IMR-90 (cell line): Measurements from ENCODE around the gene MAPRE2. TPM values are rescaled to one million over a fixed set of nuclear protein-coding genes. Genes with fewer than 3 reads are reported as not detected.

ENCODE experiments used
- ATAC-seq: fragments of 200-7000 bp; cut with Tn5 transposase; 2 replicates; pipeline ENCODE4 v1.9.1; 2020; ENCODE audit warnings: low read depth, mild to moderate bottlenecking, moderate library complexity
- BruUV-seq: library from RNA; stranded (reverse); fragments of 400-500 nt; replicated peaks from 2 replicates; lab custom pipeline; 2021; lab: Mats Ljungman, UMichigan
- CTCF ChIA-PET: fragments of 300-600 bp; formaldehyde crosslinking; extraction: SDS; loops from one replicate; lab custom pipeline; 2021; ENCODE audit warnings: antibody characterized with exemption; lab: Yijun Ruan, JAX
- POLR2A ChIA-PET: fragments of 300-600 bp; sonication (Branson Sonifier 250); formaldehyde crosslinking; loops from one replicate; lab custom pipeline; 2022; ENCODE audit warnings: antibody characterized with exemption; ENCODE audit not compliant: unreplicated experiment; lab: Charles Lee
- DNase-seq: peaks from one replicate; pipeline ENCODE4 v3.0.0; 2013
- H2AFZ ChIP-seq: replicated peaks from 2 replicates; pipeline ENCODE3; 2013; ENCODE audit warnings: low read length, mild to moderate bottlenecking; ENCODE audit not compliant: poor library complexity
- H2AK5ac ChIP-seq: 2 replicates; pipeline ENCODE4 v1.6.1; 2013; ENCODE audit warnings: low read depth, low read length, inconsistent platforms
- H2AK9ac ChIP-seq: replicated peaks from 2 replicates; pipeline ENCODE3; 2013; ENCODE audit warnings: mild to moderate bottlenecking, low read depth, low read length, moderate library complexity; ENCODE audit not compliant: poor library complexity
- H2BK120ac ChIP-seq: 2 replicates; pipeline ENCODE4 v1.6.1; 2013; ENCODE audit warnings: low read depth, low read length, inconsistent platforms
- H2BK15ac ChIP-seq: 3 replicates; pipeline ENCODE4 v1.6.1; 2013; ENCODE audit warnings: low read depth, low read length, inconsistent platforms
- H2BK20ac ChIP-seq: 2 replicates; pipeline ENCODE4 v1.6.1; 2013; ENCODE audit warnings: low read depth, mild to moderate bottlenecking, inconsistent platforms, low read length, moderate library complexity
- H2BK5ac ChIP-seq: 2 replicates; pipeline ENCODE4 v1.6.1; 2013; ENCODE audit warnings: mild to moderate bottlenecking, low read depth, low read length, inconsistent platforms; ENCODE audit not compliant: poor library complexity, severe bottlenecking
- H3K14ac ChIP-seq: replicated peaks from 2 replicates; pipeline ENCODE4 v1.6.1; 2013; ENCODE audit warnings: low read depth, low read length, inconsistent platforms
- H3K18ac ChIP-seq: 2 replicates; pipeline ENCODE4 v1.6.1; 2013; ENCODE audit warnings: low read depth, low read length, control low read depth
- H3K23ac ChIP-seq: 2 replicates; pipeline ENCODE4 v1.6.1; 2013; ENCODE audit warnings: low read depth, low read length, inconsistent platforms
- H3K27ac ChIP-seq: 2 replicates; pipeline ENCODE4 v1.5.1; 2013; ENCODE audit warnings: mild to moderate bottlenecking, control low read depth, low read length; ENCODE audit not compliant: insufficient read depth
- H3K27me3 ChIP-seq: 2 replicates; pipeline ENCODE4 v1.6.1; 2013; ENCODE audit warnings: low read length; ENCODE audit not compliant: control insufficient read depth, insufficient read depth
- H3K36me3 ChIP-seq: 2 replicates; pipeline ENCODE4 v1.6.1; 2013; ENCODE audit warnings: low read length, mixed read lengths; ENCODE audit not compliant: control insufficient read depth, insufficient read depth
- H3K4ac ChIP-seq: 2 replicates; pipeline ENCODE4 v1.6.1; 2013; ENCODE audit warnings: low read depth, low read length, inconsistent platforms
- H3K4me1 ChIP-seq: 2 replicates; pipeline ENCODE4 v1.6.1; 2013; ENCODE audit warnings: low read length, mixed read lengths; ENCODE audit not compliant: control insufficient read depth, insufficient read depth
- H3K4me2 ChIP-seq: 2 replicates; pipeline ENCODE4 v1.6.1; 2013; ENCODE audit warnings: low read depth, mild to moderate bottlenecking, control low read depth, low read length, moderate library complexity
- H3K4me3 ChIP-seq: 2 replicates; pipeline ENCODE4 v1.5.1; 2013; ENCODE audit warnings: low read depth, mild to moderate bottlenecking, control low read depth, low read length, moderate library complexity; ENCODE audit not compliant: insufficient read depth
- H3K56ac ChIP-seq: 2 replicates; pipeline ENCODE4 v1.6.1; 2013; ENCODE audit warnings: low read length, inconsistent platforms; ENCODE audit not compliant: insufficient read depth; ENCODE audit errors: extremely low read depth
- H3K79me1 ChIP-seq, 2 experiments: 2 replicates each; pipeline ENCODE4 v1.6.1; 2013; ENCODE audit warnings: low read length in 2 of 2, inconsistent platforms in 1 of 2, low read depth in 1 of 2
- H3K9ac ChIP-seq: 2 replicates; pipeline ENCODE4 v1.6.1; 2013; ENCODE audit warnings: low read depth, low read length, control low read depth
- H3K9me1 ChIP-seq: 2 replicates; pipeline ENCODE4 v1.6.1; 2013; ENCODE audit warnings: low read length, inconsistent platforms; ENCODE audit not compliant: insufficient read depth
- H3K9me3 ChIP-seq: 2 replicates; pipeline ENCODE4 v1.6.1; 2013; ENCODE audit warnings: low read length; ENCODE audit not compliant: control insufficient read depth, insufficient read depth
- H4K20me1 ChIP-seq: 2 replicates; pipeline ENCODE4 v1.6.1; 2013; ENCODE audit warnings: low read length, inconsistent platforms; ENCODE audit not compliant: insufficient read depth
- H4K5ac ChIP-seq: 2 replicates; pipeline ENCODE4 v1.6.1; 2013; ENCODE audit warnings: mild to moderate bottlenecking, low read depth, low read length, control low read depth
- H4K8ac ChIP-seq, 2 experiments: 2 replicates each; pipeline ENCODE4 v1.6.1; 2013; ENCODE audit warnings: low read depth in 2 of 2, low read length in 2 of 2, control low read depth in 1 of 2, inconsistent platforms in 1 of 2
- H4K91ac ChIP-seq: 2 replicates; pipeline ENCODE4 v1.6.1; 2013; ENCODE audit warnings: low read depth, low read length, inconsistent platforms; ENCODE audit not compliant: insufficient read depth
- CEBPB ChIP-seq: IDR thresholded peaks from 2 replicates; pipeline ENCODE4 v1.6.1; 2012; ENCODE audit warnings: low read depth, low read length, improper control_type of control experiment
- CHD1 ChIP-seq: IDR thresholded peaks from 2 replicates; pipeline ENCODE4 v1.6.1; 2012; ENCODE audit warnings: low read depth, low read length, improper control_type of control experiment
- MAZ ChIP-seq: IDR thresholded peaks from 2 replicates; pipeline ENCODE4 v1.6.1; 2012; ENCODE audit warnings: low read depth, mild to moderate bottlenecking, low read length, improper control_type of control experiment, moderate library complexity, borderline replicate concordance
- MXI1 ChIP-seq: IDR thresholded peaks from 2 replicates; pipeline ENCODE4 v1.6.1; 2012; ENCODE audit warnings: low read depth, mild to moderate bottlenecking, low read length, moderate library complexity, borderline replicate concordance
- NFE2L2 ChIP-seq: fragments of 150-350 bp; IDR thresholded peaks from 2 replicates; pipeline ENCODE4 v1.6.1; 2016; ENCODE audit warnings: low read depth, mild to moderate bottlenecking, low read length
- RAD21 ChIP-seq: IDR thresholded peaks from 2 replicates; pipeline ENCODE4 v1.6.1; 2012; ENCODE audit warnings: low read length, improper control_type of control experiment
- RCOR1 ChIP-seq: IDR thresholded peaks from 2 replicates; pipeline ENCODE4 v1.6.1; 2012; ENCODE audit warnings: mild to moderate bottlenecking, low read length, improper control_type of control experiment; ENCODE audit not compliant: insufficient replicate concordance
- RFX5 ChIP-seq: IDR thresholded peaks from 2 replicates; pipeline ENCODE4 v1.8.0; 2012; ENCODE audit warnings: low read depth, mild to moderate bottlenecking, low read length, moderate library complexity
- SMC3 ChIP-seq: fragments of 150-350 bp; IDR thresholded peaks from 2 replicates; pipeline ENCODE4 v1.6.1; 2016; ENCODE audit warnings: low read depth, mild to moderate bottlenecking, antibody characterized with exemption, low read length, moderate library complexity
- WGBS, 2 experiments: methylation state at CpG; one replicate each; pipeline versions ENCODE4 v1.1.5 to v1.1.7; 2013; ENCODE audit warnings: missing lambda C conversion rate in 2 of 2; ENCODE audit not compliant: insufficient read length in 1 of 2; ENCODE audit errors: extremely low coverage in 2 of 2; 5-methylcytosine and 5-hydroxymethylcytosine counted together
- dilution Hi-C: fragments of 300-500 bp; cut with HindIII; formaldehyde crosslinking; loops from one replicate; pipeline ENCODE4 v1.14.3; 2018; ENCODE audit warnings: low sequenced_read_pairs; ENCODE audit not compliant: unreplicated experiment
- in situ Hi-C: fragments of 300-500 bp; cut with MboI; formaldehyde crosslinking; loops from 3 replicates; pipeline ENCODE4 v1.14.3; 2019; ENCODE audit warnings: low sequenced_read_pairs, inconsistent platforms, mixed read lengths
- intact Hi-C: fragments of 100-400 bp; cut with micrococcal nuclease; formaldehyde crosslinking; loops from 2 replicates; pipeline ENCODE4 v1.10.0; 2022
- polyA plus RNA-seq, 3 experiments: library from polyadenylated mRNA; depleted of rRNA; stranded (reverse); fragments of >200 nt; gene quantifications; 2 replicates each; pipeline ENCODE4 v1.2.3, GENCODE V29; 2012; ENCODE audit warnings: low replicate concordance in 1 of 3
- total RNA-seq: library from RNA; depleted of rRNA; stranded (reverse); fragments of >200 nt; gene quantifications from 2 replicates; pipeline ENCODE4 v1.2.3, GENCODE V29; 2012
- TF ChIP-seq, protein P1 (sequence below): conservative IDR thresholded peaks from 2 replicates; pipeline ENCODE4 v1.5.1; 2012; ENCODE audit warnings: mild to moderate bottlenecking, low read depth, low read length, improper control_type of control experiment
- TF ChIP-seq, protein P2 (sequence below): fragments of 150-350 bp; IDR thresholded peaks from 2 replicates; pipeline ENCODE4 v1.6.1; 2016; ENCODE audit warnings: low read depth, mild to moderate bottlenecking, low read length, moderate library complexity, borderline replicate concordance

MAPRE2 gene
- total and polyA plus RNA-seq, 2 of the 4 experiments (the other 2 are of a cell fraction), result 19.6 to 23.8 TPM

DNA sequence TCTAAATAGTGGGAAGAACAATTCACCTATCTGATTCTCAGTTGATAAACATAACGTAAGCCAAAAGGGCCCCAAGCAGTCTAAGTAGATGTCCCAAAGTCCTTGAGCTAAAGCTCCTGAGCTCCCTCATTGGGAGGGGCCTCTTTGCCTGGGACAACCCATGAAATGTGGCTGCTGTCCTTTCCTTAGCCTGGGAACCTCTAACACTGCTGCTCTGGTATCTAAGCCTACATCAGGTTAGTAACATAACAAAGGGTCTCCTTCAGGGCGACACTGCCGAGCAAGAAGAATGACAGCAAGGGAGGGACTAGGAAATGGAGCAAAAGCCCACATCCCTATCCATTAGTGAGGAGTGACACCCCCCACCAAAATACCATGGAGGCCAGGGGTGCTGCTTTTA, 98.3 kb downstream of the MAPRE2 start:
- Histone ChIP-seq H3K27me3 (no peaks in the 10 kb centered on the region), H4K20me1 (no peaks in the 10 kb centered on the region), H2BK20ac (no peak overlapping the region), H3K36me3 (peaks cover 3% of the 10 kb centered on the region; the same call in 1 of the 2 replicates), H3K4me1 (no peaks in the 10 kb centered on the region), H4K8ac (no peak overlapping the region), H3K23ac (no peak overlapping the region), H2AFZ (no peak overlapping the region), H3K14ac (no peak overlapping the region), H2BK15ac (no peak overlapping the region), H2BK120ac (no peak overlapping the region), H3K18ac (no peak overlapping the region), H2BK5ac (no peak overlapping the region), H3K4me2 (no peak overlapping the region), H3K4me3 (no peak overlapping the region), H2AK9ac (no peak overlapping the region), H3K27ac (no peak overlapping the region), H4K5ac (no peak overlapping the region), H3K4ac (no peak overlapping the region), H3K79me1 (no peaks in the 10 kb centered on the region), H3K9me3 (no peaks in the 10 kb centered on the region), H2AK5ac (no peak overlapping the region), H3K9me1 (0 out of 2 replicates have a peak, but pooled peaks cover 14% of the 10 kb centered on the region), H3K56ac (no peak overlapping the region), H4K91ac (no peak overlapping the region), H3K9ac (no peak overlapping the region)
- DNase-seq, result no peak
- WGBS, 2 experiments, result no CpG with 5 or more reads among the region's 3 CpGs
- dilution Hi-C loops, result no loop called here
- no peak for TF ChIP-seq RFX5
- no peak for TF ChIP-seq RCOR1
- TF ChIP-seq MXI1, result no peak
- no peak for TF ChIP-seq NFE2L2
- no peak for TF ChIP-seq RAD21
- TF ChIP-seq SMC3, result no peak
- TF ChIP-seq, protein P1, sequence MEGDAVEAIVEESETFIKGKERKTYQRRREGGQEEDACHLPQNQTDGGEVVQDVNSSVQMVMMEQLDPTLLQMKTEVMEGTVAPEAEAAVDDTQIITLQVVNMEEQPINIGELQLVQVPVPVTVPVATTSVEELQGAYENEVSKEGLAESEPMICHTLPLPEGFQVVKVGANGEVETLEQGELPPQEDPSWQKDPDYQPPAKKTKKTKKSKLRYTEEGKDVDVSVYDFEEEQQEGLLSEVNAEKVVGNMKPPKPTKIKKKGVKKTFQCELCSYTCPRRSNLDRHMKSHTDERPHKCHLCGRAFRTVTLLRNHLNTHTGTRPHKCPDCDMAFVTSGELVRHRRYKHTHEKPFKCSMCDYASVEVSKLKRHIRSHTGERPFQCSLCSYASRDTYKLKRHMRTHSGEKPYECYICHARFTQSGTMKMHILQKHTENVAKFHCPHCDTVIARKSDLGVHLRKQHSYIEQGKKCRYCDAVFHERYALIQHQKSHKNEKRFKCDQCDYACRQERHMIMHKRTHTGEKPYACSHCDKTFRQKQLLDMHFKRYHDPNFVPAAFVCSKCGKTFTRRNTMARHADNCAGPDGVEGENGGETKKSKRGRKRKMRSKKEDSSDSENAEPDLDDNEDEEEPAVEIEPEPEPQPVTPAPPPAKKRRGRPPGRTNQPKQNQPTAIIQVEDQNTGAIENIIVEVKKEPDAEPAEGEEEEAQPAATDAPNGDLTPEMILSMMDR, result no peak
- TF ChIP-seq CHD1, result no peak
- TF ChIP-seq, protein P2, sequence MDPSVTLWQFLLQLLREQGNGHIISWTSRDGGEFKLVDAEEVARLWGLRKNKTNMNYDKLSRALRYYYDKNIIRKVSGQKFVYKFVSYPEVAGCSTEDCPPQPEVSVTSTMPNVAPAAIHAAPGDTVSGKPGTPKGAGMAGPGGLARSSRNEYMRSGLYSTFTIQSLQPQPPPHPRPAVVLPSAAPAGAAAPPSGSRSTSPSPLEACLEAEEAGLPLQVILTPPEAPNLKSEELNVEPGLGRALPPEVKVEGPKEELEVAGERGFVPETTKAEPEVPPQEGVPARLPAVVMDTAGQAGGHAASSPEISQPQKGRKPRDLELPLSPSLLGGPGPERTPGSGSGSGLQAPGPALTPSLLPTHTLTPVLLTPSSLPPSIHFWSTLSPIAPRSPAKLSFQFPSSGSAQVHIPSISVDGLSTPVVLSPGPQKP, result no peak
- TF ChIP-seq CEBPB, result no peak
- TF ChIP-seq MAZ, result no peak
- in situ Hi-C loops, result no loop called here
- ATAC-seq, result no peak
- intact Hi-C loops, result no loop called here
- ChIA-PET POLR2A (no interaction called here), CTCF (interaction anchor here (1.4 kb wide), 1 partner anchor 273 kb away, joined by 5 read pairs; no protein-coding TSS in a partner anchor)
- no TSS peak for BruUV-seq
